GM19351 (cell line): Measurements from ENCODE around the gene CADPS2.

ENCODE experiments used
- ATAC-seq: cut with Tn5 transposase; IDR thresholded peaks from one replicate; pipeline ENCODE4 v1.9.1; 2021; ENCODE audit warnings: mild to moderate bottlenecking, moderate library complexity; ENCODE audit not compliant: unreplicated experiment

Gene CADPS2

DNA sequence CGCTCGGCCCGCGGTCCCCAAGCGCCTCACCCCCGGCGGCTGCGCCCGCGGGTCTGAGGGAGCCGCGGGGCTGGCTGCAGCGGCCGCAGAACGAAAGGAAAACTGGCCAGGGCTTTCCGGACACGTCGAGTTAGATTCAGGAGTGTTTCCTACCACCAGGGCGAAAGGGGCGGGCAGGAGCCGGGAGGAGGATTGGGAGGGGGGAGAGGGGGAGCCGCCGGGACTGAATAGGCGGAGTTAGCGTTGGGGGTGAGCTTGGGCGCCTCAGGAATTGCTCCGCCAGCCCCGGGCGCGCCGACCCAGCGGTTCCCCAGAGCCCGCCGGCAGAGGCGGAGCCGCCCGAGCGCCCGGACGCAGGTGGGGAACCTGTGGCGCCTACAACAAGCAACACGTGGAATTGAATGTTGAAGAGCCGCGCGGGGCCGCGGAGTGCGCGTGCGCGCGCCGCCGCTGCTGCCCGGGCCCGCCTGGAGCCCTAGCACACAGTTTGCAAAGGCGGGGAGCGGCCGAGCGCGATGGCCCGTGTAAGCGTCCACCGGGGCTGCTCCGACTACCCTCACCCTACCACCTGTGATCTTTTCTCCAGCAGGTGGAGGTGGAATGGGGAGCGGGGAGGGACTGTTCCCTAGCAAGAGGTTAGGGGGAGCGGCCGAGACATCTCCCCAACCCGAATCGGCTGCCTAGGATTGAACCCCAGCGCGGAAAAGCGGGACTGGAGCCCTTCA, at the start of gene CADPS2:
Gene CADPS2, minus strand, starts transcription at position 104 of the 725 bp plus-strand sequence. CDS start 123 bp downstream, outside the sequence.
- ATAC-seq, result peak; percentile 71

GRCh38 chr7:122935620-122936019, 49.4 kb upstream of the CADPS2 start:
- no peak for ATAC-seq

DNA sequence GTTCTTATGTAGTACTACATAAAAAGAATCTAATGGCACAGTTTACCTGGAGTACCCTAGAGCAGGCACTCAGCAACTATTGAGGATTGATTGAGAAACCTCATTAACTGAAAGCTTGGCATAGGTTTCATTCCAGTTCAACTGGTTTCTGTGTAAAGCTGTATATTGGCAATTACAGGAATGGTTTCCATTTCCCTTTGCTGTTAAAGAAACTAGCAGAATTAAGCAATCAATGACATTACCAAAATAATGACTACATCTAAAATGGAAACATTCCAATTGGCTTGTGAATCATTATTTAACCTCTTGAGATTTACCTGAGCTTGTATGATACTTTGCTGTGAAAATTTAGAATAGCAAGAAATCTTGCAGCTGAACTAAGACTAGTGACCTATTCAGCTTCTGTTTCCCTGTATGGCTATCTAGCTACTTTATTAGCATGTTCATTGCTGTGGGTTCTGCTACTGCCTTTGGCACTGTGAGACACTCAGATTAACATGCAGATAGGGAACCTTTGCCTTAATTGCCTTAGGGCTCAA, 33.5 kb upstream of the CADPS2 start:
- ATAC-seq, result no peak

DNA sequence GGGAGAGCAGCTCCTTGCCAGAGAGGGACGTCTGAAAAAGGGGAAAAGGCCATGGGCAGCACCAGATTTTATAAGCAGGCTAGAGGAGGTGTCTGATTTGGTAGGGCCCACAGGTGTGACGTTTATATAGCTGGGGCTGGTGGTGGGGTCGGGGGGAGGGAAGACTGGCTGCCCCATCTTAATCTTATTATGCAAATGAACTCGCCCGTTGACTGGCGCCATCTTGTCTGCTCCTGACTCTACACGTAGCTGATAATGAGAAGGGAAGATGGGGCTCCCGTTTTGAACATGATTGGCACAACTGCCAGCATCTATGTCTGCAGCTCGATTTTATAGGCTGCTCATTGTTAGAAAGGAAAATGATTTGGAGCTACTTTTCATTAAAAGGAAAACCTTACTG, 28.6 kb upstream of the CADPS2 start:
- ATAC-seq, result no peak

DNA sequence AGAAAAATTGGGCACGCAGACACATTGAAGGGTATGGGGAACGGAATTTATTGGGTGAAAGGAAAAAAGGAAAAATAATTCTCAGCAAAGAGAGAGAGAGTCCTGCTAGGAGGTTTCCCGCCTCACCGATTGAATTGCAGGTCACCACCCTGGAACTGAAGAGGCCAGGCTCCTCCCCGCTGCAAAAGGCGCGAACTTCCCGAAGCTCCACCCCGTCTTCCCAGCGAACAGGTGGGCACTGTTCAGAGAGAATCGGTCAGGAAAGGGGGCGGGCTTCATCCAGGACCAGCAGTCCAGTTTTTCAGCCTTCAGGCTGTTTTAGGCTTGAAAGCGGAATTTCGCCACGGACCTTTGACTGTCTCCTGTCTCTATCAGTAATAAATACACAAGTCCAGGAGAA, 27.3 kb upstream of the CADPS2 start:
- ATAC-seq, result no peak

GRCh38 chr7:122902751-122903495, 16.7 kb upstream of the CADPS2 start:
- ATAC-seq, result peak; percentile 77

DNA sequence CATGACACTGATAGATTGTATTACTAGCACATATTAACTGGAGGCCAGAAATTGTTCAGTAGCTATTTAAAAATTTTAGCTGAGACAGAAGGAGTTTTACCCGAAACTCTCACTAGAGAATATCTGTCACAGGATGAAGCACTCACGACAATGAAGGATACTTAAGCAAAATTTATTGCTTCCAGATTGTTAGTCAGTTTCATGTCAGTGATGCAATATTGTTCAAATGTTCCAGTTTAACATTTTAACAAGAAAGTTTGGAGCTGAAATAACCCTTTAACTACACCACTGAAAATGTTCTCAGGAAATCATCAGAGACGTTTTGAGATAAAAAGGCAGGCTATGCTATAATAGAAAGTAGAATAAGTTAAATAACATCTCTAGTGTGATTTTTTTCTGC, 15.0 kb upstream of the CADPS2 start:
- no peak for ATAC-seq

DNA sequence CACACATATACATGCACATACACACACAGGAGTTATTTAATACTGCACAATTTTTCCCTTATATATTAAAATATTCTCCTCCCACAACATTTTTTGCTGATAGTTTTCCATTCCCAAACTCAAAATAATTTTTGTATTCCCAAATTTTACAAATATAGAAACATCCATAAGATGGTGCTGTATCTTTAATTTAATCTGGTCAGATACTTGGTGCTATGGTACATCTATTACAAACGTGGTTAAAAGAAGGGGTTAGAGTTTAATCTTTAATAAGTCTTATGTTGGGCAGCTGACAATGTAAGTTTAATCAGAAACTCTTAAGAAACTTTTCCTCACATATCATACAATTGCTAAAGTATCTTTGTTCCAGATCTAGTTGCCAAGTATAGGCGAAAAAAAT, 10.2 kb upstream of the CADPS2 start:
- no peak for ATAC-seq

DNA sequence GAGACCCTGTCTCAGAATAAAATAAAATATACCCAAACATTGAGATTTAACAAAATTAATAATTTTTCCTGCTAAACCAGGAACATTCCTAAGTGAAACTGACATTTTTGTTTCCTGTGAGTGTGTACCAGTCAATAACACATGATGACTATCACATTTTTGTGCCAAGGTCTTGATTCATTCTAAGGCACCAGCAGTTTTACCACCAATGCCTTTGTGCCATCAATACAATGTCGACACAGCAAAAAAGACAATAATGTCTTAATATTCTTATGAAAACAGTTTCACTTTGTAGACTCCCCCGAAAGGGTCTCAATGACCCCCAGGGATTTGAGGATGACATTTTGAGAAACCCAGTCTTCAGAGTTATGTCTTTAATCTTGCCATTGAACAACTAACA, 7.2 kb upstream of the CADPS2 start:
- no peak for ATAC-seq

DNA sequence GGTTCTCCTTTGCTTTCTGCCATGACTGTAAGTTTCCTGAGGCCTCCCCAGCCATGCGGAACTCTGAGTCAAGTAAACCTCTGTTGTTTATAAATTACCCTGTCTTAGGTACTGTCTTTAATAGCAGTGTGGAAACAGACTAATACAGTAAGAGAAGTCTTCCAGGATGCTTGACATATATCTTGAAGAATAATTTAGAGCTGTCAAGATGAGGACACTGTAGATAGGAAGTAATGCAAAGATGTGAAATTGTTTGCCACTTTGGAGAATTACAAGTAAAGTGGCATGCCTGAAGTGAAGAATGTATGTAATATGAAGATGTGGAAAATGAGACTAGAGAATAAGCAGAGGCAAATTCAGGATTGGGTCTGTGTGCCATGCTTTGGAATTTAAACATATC, 2.9 kb upstream of the CADPS2 start:
- no peak for ATAC-seq

DNA sequence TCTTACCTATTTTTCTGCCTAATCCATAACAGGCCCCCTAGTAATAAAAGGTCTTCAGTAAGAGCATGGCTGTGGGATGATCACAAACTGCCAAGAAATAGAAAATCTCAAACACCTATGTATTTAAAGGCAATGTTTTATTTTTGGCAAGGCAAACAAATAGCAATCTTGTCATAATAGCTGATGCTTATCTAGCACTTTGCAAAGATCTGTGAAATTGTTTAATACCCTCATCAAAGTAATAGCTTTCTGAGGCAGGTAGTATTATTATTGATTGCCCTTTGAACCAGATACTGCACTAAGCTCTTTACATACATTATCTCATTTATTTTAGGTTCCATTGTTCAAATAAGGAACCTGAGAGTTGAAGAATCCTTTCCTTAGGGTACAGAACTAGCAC, 1.6 kb upstream of the CADPS2 start:
- no peak for ATAC-seq

GRCh38 chr7:122887198-122887597, 938 bp upstream of the CADPS2 start:
- ATAC-seq, result peak; percentile 23

- ATAC-seq, result peak; percentile 38
These were observed 490 bp downstream of the CADPS2 start for GRCh38 chr7:122885583-122886356.

DNA sequence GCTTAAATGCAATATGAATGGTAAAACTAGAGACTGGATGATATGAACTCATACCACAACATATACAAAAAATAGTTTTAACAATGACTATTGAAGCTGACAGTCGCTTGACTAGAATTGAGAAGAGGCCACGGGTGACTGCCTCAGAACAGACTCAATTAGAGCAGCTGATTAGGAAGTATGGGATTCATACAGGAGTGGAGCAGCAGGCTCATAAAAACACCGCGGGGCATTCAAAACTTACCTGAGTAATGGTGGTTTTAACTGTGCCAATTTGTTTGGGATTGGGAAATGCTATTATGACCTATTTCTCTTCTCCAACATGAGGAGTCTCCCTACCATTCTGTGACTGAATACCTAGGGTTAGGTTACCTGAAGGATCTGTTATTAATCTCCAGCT, 2.1 kb downstream of the CADPS2 start:
- no peak for ATAC-seq

DNA sequence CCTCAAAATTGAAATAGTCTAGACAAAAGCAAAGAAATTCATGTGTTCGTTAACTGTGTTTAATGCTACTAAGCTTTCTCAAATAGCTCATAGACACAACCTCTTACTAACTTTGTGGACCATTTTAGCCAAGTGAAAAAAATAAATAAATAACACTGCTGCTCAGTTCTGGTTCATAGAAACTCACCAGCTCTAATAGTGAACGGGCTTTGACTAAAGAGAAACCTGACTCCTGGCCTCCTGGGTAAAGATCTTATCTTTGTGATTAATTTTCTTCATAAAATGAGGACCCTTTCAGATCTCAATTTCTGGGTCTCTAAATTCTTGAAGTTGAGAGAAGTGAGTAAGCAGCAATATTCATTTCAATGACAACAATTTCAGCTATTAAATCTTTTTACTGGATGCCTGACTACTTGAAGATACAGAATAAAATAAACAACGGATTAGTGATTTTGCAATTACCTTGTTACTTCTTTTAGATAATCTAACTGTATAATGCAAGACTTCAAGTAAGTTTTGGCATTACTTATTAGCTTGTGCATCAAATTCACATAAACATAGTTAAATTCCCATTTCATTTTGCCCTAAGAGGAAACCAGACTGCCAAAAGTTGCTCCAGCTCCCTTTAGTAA, 3.1 kb downstream of the CADPS2 start:
- no peak for ATAC-seq

DNA sequence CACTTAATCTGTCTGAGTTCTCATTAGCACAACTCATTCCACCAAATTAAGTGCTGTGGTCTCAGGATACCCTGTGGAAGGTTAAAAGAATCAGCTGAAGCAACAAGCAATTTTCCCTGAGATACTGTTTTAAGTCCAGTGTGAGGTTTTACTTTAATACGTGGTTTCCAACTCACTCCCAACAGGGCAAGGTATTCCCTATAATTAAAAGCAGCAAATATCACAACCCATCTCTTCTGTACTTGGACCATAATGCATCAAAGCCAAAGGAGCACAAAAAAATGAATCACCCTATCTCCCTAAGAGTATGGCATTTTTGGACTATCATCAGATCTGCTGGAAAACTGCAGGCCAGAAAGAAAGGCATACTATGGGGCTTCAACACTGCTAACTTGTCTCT, 4.9 kb downstream of the CADPS2 start:
- ATAC-seq, result no peak

GRCh38 chr7:122869260-122869659, 17.0 kb downstream of the CADPS2 start:
- ATAC-seq, result no peak

DNA sequence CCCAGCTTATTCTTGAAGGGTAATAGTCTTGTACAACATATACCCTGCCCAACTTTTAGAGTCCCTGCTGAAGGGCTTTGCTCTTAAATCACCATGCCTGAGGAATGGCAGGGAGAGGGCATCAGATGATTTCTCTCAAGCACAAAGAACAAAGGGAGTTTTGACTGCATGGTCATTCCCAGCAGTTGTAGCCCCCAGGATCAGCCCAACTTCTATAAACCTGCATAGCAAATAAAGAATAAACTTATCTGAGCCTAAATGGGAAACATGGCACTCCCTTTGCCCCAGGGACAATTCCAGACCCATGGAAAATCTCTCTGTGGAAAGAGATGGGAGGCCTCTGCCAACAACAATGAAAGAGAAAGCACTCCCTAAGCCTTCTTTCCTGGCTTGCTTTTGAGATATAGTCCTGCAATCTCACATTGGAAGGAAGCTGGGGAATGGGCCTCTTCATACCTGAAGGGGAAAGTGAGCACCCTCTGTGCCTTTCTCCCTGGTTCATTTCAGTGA, 18.7 kb downstream of the CADPS2 start:
- ATAC-seq, result no peak

DNA sequence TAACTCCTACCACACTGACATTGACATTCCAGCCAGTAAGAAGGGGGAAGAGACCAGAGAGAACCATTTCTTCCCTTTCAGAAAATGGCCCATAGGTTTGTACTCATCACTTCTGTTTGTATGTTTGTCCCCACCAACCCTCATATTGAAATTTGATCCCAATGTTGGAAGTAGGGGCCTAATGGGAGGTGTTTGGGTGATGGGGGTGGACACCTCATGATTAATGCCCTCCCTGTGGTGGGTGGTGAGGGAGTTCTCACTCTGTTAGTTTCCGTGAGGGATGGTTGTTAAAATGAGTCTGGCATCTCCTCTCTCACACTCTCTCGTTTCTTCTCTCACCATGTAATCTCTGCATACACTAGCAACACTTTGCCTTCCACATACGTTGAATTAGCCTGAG, 21.4 kb downstream of the CADPS2 start:
- ATAC-seq, result no peak

GRCh38 chr7:122864016-122864415, 22.2 kb downstream of the CADPS2 start:
- ATAC-seq, result no peak

GRCh38 chr7:122858320-122858719, 27.9 kb downstream of the CADPS2 start:
- no peak for ATAC-seq
